IPS-NIHi11 (cell line): ENCODE data around the gene CREG2.

Source experiments
- DNase-seq: peaks from one replicate; pipeline ENCODE4 v3.0.0; 2012; ENCODE audit warnings: mixed read lengths, low spot score

CREG2 gene

GRCh38 chr2:101409699-101410098 is 22.4 kb upstream of the CREG2 start:
- DNase-seq: no peak

- DNase-seq: no peak
Observed at GRCh38 chr2:101408925-101409324, 21.6 kb upstream of the CREG2 start.

DNA sequence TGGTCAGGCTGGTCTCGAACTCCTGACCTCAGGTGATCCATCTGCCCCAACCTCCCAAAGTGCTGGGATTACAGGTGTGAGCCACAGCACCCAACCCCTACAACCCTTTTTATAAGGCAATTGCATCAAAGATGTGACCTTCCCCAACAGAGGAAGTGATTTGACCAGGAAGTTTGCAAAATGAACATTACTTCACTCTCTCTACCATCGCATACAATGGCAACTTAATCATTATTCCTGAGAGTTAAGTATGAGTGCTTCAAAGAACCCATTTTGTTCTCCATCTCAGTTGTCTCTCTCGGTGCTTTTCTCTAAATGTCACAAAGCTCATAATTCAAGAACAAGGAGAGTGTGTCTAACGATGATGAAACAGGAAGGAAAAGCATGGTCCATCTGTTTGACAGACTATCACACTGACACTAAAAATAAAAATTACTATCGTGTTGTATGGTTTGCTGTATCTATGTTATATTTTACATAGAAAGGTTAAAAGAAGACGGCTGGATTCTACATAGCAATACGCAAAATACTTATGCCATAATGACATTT is 18.1 kb upstream of the CREG2 start:
- DNase-seq: no peak

- no peak for DNase-seq
Observed at GRCh38 chr2:101403745-101404144, 16.4 kb upstream of the CREG2 start.

DNA sequence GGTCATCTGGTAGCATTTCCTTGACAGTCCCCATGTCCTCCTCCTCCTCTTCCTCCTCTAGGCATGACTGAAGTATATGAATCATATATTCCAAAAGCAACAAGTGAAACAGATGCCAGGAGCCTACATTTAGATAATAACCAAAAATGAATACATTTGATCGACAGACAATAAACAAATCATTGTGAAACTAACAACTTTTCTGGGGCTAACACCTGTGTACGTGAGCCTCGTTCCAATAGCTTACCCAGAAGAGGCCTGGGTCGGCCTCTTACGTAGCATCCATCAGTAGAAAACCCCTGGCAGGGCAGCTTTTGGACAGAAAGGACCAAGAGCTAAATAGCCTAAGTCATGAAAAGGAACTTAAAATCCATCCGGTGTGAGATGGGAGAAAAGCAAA is 15.3 kb upstream of the CREG2 start:
- no peak for DNase-seq

- DNase-seq: no peak
Observed at GRCh38 chr2:101401906-101402305, 14.6 kb upstream of the CREG2 start.

DNA sequence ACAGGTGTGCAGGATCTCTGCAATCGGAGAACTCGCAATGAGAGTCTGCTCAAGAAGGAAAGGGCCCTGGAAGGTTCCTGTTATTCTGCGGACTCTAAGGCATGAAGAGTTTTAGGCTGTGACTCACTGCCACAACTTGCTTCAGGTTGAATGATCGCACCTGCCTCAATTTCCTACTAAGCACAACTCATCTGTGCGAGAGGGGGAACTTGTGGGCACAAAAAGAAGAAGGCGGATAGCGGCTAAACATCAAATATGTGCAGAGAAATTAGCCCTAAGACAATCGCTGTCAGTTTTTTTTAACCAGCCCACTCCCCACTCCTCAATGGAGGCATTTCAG is 14.0 kb upstream of the CREG2 start:
- no peak for DNase-seq

GRCh38 chr2:101400506-101401325 is 13.4 kb upstream of the CREG2 start:
- no peak for DNase-seq

GRCh38 chr2:101400048-101400447 is 12.7 kb upstream of the CREG2 start:
- no peak for DNase-seq

GRCh38 chr2:101399021-101399799 is 11.9 kb upstream of the CREG2 start:
- DNase-seq: no peak

GRCh38 chr2:101398116-101398821 is 11.0 kb upstream of the CREG2 start:
- no peak for DNase-seq

GRCh38 chr2:101396316-101396717 is 9.0 kb upstream of the CREG2 start:
- DNase-seq: no peak

DNA sequence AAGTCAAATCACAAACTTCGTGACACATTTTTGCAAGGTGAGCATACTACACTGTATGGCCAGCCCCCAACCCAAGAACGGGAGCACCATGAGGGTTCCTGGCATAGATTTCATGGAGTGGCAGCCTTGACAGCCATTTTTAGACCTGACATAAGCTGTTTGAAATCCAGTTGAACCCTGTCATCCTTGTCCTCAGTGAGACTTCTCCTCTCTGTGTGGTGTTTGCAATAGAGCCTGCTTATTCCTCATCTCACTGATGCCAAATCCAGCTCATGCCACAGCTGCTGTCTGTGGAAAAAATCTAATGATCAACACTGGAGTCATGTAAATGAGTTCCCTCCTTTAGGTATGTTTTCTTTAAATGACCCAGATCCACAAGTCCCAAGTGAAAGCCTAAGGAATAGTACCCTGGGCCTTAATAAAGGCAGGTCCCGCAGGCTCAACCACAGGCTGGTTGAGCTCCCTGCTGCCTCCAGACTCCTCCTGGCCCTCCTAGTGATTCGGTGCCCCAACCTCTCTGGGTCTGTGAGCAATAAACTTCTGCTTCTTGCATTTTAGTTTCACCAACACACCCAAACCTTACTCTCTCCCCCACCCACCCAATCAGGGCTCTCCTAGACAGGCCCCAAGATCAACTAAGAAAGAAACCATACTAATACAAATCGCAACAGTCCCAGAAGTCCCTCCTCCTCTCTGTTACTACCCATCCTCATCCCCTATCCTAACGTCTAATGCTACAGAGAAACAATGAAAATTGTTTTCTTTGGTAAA is 8.4 kb upstream of the CREG2 start:
- DNase-seq: no peak

GRCh38 chr2:101388232-101388631 is 929 bp upstream of the CREG2 start:
- no peak for DNase-seq

GRCh38 chr2:101386599-101387150 is 628 bp downstream of the CREG2 start:
- no peak for DNase-seq

DNA sequence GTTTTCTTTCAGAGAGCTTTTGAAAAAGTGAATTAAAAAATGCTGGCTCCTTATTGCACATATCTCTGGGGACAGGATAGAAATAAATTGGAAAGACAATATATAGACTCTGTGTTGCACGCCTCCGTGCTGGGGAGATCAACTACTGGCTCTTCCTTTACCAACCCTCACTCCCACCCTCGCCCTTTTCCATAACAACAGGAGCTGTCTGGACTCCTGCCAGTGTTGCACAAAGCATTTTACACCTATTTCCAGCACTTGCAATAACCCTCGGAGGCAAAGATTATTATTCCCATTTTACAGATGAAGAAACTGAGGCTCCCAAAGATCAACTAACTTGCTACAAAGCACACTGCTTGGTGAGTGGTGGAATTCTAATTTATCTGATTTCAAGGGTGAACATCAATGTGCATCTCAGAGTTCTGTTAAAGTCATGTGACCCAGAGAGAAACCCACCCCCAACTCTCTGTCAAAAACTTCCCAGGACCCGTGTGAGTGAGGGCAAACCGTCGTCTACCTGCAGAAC is 4.2 kb downstream of the CREG2 start:
- no peak for DNase-seq

- no peak for DNase-seq
Observed at GRCh38 chr2:101382442-101382841, 4.9 kb downstream of the CREG2 start.

DNA sequence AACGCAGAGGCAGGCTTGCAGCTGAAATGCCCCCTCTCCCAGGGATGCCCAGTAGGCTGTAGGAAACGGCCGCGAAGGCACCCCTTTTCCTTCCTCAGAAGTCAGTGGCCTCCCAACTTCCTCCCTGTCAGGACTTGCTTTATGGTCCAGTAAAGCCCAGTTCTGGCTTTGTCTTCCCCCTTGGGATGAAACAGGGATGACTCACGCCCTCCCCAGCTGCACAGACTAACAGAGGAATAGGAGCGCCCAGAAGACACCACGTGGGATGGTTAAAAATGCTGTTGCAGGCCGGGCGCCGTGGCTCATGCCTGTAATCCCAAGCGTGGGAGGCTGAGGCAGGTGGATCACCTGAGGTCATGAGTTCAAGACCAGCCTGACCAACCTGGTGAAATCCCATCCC is 6.9 kb downstream of the CREG2 start:
- no peak for DNase-seq

DNA sequence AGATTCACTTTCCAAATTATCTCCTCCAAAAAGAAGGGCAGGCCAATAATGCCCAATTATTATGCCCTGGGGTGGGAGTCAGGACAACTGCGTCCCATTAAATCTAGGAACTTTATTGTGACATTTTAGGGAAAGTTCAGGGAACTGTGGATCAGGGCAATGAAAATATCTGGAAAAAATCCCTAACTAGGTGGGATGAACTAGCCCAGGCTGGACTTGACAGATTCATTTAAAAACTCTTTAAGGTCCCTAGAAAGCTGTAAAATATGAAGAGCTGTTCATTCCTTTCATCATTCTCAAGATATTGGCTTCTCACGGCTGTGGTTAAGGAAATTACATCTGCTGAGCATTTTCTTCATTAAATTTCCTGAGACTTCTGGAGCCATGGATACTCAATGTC is 8.2 kb downstream of the CREG2 start:
- no peak for DNase-seq

DNA sequence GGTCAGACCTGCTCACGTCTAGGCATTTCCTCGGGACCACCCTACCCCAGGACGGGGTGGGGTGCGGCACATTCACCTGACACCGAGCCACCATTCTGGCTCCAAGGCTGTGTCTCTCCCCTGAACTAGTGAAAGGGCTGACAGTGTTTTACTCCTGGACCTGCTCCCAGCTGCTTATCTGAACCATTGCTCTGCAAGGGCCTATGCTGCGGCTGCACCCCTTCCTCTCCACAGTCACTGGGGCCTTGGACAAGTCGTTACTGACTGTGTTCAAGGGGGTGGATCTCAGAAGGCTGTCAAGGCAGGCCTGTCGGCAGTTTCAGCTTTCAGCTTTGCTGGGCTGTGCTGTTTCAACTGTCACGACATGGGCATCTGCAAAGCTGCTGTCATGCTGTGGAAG is 11.7 kb downstream of the CREG2 start:
- DNase-seq: no peak

DNA sequence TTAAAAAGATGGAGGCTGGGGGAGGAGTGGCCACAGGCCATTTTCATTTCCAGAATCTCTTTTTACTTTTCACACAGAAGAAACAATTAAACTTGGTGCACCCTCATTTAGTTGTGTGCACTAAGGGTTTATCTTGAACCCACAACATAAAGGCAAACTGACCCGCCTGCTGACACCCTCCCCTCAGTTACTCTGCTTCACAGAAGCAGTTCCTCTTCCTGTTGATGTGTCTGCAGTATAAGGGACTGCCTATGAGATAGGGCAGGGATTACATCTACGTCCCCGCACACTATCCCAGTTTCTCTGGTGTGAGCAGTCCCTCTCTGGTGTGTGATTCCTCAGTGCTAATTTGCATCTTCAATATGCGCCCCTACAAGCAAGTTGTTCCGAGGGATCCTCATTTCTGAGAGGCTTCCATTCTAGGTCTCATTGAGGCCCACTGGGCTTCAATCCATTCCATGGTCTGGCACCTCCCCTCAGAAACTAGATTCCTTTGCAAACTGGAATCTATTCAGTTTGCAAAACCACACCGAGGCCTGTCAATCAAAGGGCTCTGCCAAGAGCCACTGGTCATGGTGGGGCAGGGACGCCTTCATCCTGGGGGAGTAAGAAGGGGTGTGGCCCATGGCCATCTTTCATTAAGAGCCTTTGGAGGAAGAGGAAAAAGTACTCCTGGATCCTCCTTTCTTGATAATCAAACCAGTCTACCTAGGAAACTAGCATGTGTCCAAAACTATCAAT is 12.3 kb downstream of the CREG2 start:
- DNase-seq: no peak
